Measurements from ENCODE around the gene AMPD3. TPM values are rescaled to one million over a fixed set of nuclear protein-coding genes. Genes with fewer than 3 reads are reported as not detected.

Gene AMPD3
- total RNA-seq, 1 experiment from 2014 or later: 5.4 TPM

- Mint-ChIP-seq H3K27ac (ENCODE audit: low read depth, unreplicated experiment) (no peak overlapping the region), H3K9me3 (ENCODE audit: unreplicated experiment) (no peaks in the 10 kb centered on the region), H3K4me3 (ENCODE audit: unreplicated experiment) (no peak overlapping the region), H3K36me3 (ENCODE audit: insufficient read depth, unreplicated experiment) (peaks cover 6% of the 10 kb centered on the region), H3K27me3 (ENCODE audit: insufficient read depth, unreplicated experiment) (no peaks in the 10 kb centered on the region), H3K4me1 (ENCODE audit: insufficient read depth, unreplicated experiment) (peaks cover 8% of the 10 kb centered on the region)
- ChIA-PET POLR2A (interaction anchor here (0.6 to 0.7 kb wide), 2 partner anchors 200 to 636 kb away, joined by 3 read pairs; no protein-coding TSS in a partner anchor), CTCF (interaction anchor here (1.3 to 1.9 kb wide), 2 partner anchors 13 to 17 kb away, joined by 3 to 5 read pairs; no protein-coding TSS in a partner anchor)
- intact Hi-C loops (cut with micrococcal nuclease): no loop called here
- TF ChIP-seq CTCF (IDR thresholded peaks at IDR 0.05; ENCODE audit: unreplicated experiment): no peak
- no peak for DNase-seq (ENCODE audit: unreplicated experiment)
- BruUV-seq (replicated peaks): no TSS peak
Measured at GRCh38 chr11:10494636-10495463, 39.8 kb downstream of the AMPD3 start.

GRCh38 chr11:10495464-10495786, 40.4 kb downstream of the AMPD3 start:
- Mint-ChIP-seq H3K9me3 (ENCODE audit: unreplicated experiment) (no peaks in the 10 kb centered on the region), H3K4me3 (ENCODE audit: unreplicated experiment) (no peak overlapping the region), H3K27ac (ENCODE audit: low read depth, unreplicated experiment) (no peak overlapping the region), H3K27me3 (ENCODE audit: insufficient read depth, unreplicated experiment) (no peaks in the 10 kb centered on the region), H3K36me3 (ENCODE audit: insufficient read depth, unreplicated experiment) (peaks cover 6% of the 10 kb centered on the region), H3K4me1 (ENCODE audit: insufficient read depth, unreplicated experiment) (peaks cover 2% of the 10 kb centered on the region)
- no peak for DNase-seq (ENCODE audit: unreplicated experiment)
- ChIA-PET POLR2A (interaction anchor here (0.7 to 0.9 kb wide), 2 partner anchors 34 to 199 kb away, joined by 3 read pairs; no protein-coding TSS in a partner anchor), CTCF (interaction anchor here (0.6 to 1.9 kb wide), 3 partner anchors 12 to 188 kb away, joined by 3 to 5 read pairs (median 4); no protein-coding TSS in a partner anchor)
- intact Hi-C loops (cut with micrococcal nuclease): no loop called here
- TF ChIP-seq CTCF (IDR thresholded peaks at IDR 0.05; ENCODE audit: unreplicated experiment): no peak
- no TSS peak for BruUV-seq (replicated peaks)

GRCh38 chr11:10496296-10496936, 41.4 kb downstream of the AMPD3 start:
- no peak for TF ChIP-seq CTCF (IDR thresholded peaks at IDR 0.05; ENCODE audit: unreplicated experiment)
- Mint-ChIP-seq H3K27me3 (ENCODE audit: insufficient read depth, unreplicated experiment) (no peaks in the 10 kb centered on the region), H3K4me1 (ENCODE audit: insufficient read depth, unreplicated experiment) (no peaks in the 10 kb centered on the region), H3K9me3 (ENCODE audit: unreplicated experiment) (no peaks in the 10 kb centered on the region), H3K36me3 (ENCODE audit: insufficient read depth, unreplicated experiment) (peaks cover 6% of the 10 kb centered on the region), H3K4me3 (ENCODE audit: unreplicated experiment) (no peak overlapping the region), H3K27ac (ENCODE audit: low read depth, unreplicated experiment) (no peak overlapping the region)
- POLR2A ChIA-PET: interaction anchor here (0.6 to 1.4 kb wide), 3 partner anchors 35 to 166 kb away, joined by 3 read pairs; no protein-coding TSS in a partner anchor
- no peak for DNase-seq (ENCODE audit: unreplicated experiment)
- CTCF ChIA-PET: interaction anchor here (0.7 to 1.9 kb wide), 2 partner anchors 11 to 21 kb away, joined by 4 to 5 read pairs; no protein-coding TSS in a partner anchor
- no TSS peak for BruUV-seq (replicated peaks)
- intact Hi-C loops (cut with micrococcal nuclease): no loop called here

- no peak overlapping the region for H3K4me3 Mint-ChIP-seq (ENCODE audit: unreplicated experiment)
- no peaks in the 10 kb centered on the region for H3K9me3 Mint-ChIP-seq (ENCODE audit: unreplicated experiment)
- H3K27ac Mint-ChIP-seq (ENCODE audit: low read depth, unreplicated experiment): no peak overlapping the region
- no TSS peak for BruUV-seq (replicated peaks)
- intact Hi-C loops (cut with micrococcal nuclease): no loop called here
- CTCF ChIA-PET: no interaction called here
- no peaks in the 10 kb centered on the region for H3K4me1 Mint-ChIP-seq (ENCODE audit: insufficient read depth, unreplicated experiment)
- H3K27me3 Mint-ChIP-seq (ENCODE audit: insufficient read depth, unreplicated experiment): no peaks in the 10 kb centered on the region
- no peak for DNase-seq (ENCODE audit: unreplicated experiment)
- no peak for TF ChIP-seq CTCF (IDR thresholded peaks at IDR 0.05; ENCODE audit: unreplicated experiment)
- POLR2A ChIA-PET: interaction anchor here (0.6 to 1.6 kb wide), 4 partner anchors 8 to 84 kb away, joined by 3 to 5 read pairs (median 4); no protein-coding TSS in a partner anchor
- peaks cover 6% of the 10 kb centered on the region for H3K36me3 Mint-ChIP-seq (ENCODE audit: insufficient read depth, unreplicated experiment)
Measured at GRCh38 chr11:10497371-10498021, 42.4 kb downstream of the AMPD3 start.
